A673 (cell line): Measurements from ENCODE around the gene ZNF630.

ENCODE experiments used
- CTCF ChIP-seq: fragments of 300-800, 200-600 bp; sonication (generic); conservative IDR thresholded peaks from 2 replicates; pipeline ENCODE4 v1.5.1; 2017; ENCODE audit warnings: low read depth, mild to moderate bottlenecking, antibody characterized with exemption, low read length, moderate library complexity, mixed read lengths
- EZH2 ChIP-seq: fragments of 200-600 bp; sonication (generic); IDR thresholded peaks from 2 replicates; pipeline ENCODE4 v1.6.1; 2017; ENCODE audit warnings: borderline replicate concordance, low read depth, mild to moderate bottlenecking, mixed read lengths, antibody characterized with exemption, low read length; ENCODE audit not compliant: poor library complexity, severe bottlenecking

GRCh38 chrX:48068096-48068887 lies 3.1 kb downstream of the ZNF630 start:
- TF ChIP-seq CTCF (no peak), EZH2 (no peak)
